ENCODE data around the gene LRMDA.

- TF ChIP-seq USF2 (IDR thresholded peaks at IDR 0.05) (no peak), CTCF (IDR thresholded peaks at IDR 0.05) (no peak), KDM5A (IDR thresholded peaks at IDR 0.05) (no peak), MAX (IDR thresholded peaks at IDR 0.05) (no peak), HMGXB4 (CRISPR knock-in tag; IDR thresholded peaks at IDR 0.05; ENCODE audit: borderline replicate concordance) (no peak), KDM1A (IDR thresholded peaks at IDR 0.05; ENCODE audit: low read depth) (no peak), RFX5 (IDR thresholded peaks at IDR 0.05) (no peak), RNF2 (IDR thresholded peaks at IDR 0.05; ENCODE audit: borderline replicate concordance, low read depth) (no peak)
Observed at GRCh38 chr10:75429159-75429827, 2.1 kb upstream of the LRMDA start.

All from A549 (cell line).